Measurements from ENCODE around the gene MACROD2.

MACROD2 gene

DNA sequence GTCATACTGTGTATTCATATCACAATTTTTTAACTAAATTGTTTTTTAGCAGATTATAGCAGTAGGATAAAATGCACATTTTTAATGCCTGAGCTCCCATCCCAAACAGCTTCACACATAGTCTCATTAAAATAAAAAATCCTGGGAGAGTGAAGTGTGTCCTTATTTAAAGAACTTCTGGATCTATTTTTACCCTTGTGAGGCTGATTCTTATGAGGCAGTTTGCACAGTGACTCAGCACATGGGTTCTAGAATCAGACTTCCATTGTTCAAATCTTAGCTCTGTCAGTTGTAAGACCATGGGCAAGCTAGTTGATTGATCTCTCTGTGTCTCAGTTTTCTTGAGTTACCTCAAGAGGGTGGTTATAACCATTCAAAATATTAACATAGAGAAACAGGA is 72.3 kb downstream of the MACROD2 start:
- Histone ChIP-seq H3K9ac (ENCODE audit: low read length) (no peak overlapping the region), H3K9me2 (replicated peaks; ENCODE audit: insufficient read depth, low read length) (no peaks in the 10 kb centered on the region), H3K4me2 (ENCODE audit: low read depth, low read length, poor library complexity, severe bottlenecking) (no peak overlapping the region), H3K27ac (ENCODE audit: low read depth, low read length) (no peak overlapping the region), H4K20me1 (ENCODE audit: low read depth, low read length) (no peaks in the 10 kb centered on the region), H3K4me3 (ENCODE audit: insufficient read depth, low read length, poor library complexity, severe bottlenecking) (no peak overlapping the region), H3F3A (ENCODE audit: insufficient read depth) (no peaks in the 10 kb centered on the region), H3K36me3 (ENCODE audit: low read length) (no peaks in the 10 kb centered on the region), H3K27me3 (ENCODE audit: low read length) (no peaks in the 10 kb centered on the region), H3K9me3 (ENCODE audit: insufficient read depth, low read length) (no peaks in the 10 kb centered on the region), H3K79me2 (ENCODE audit: insufficient read depth, low read length) (no peaks in the 10 kb centered on the region), H2AFZ (ENCODE audit: low read depth, low read length, severe bottlenecking) (no peak overlapping the region)
- TF ChIP-seq, protein P1, sequence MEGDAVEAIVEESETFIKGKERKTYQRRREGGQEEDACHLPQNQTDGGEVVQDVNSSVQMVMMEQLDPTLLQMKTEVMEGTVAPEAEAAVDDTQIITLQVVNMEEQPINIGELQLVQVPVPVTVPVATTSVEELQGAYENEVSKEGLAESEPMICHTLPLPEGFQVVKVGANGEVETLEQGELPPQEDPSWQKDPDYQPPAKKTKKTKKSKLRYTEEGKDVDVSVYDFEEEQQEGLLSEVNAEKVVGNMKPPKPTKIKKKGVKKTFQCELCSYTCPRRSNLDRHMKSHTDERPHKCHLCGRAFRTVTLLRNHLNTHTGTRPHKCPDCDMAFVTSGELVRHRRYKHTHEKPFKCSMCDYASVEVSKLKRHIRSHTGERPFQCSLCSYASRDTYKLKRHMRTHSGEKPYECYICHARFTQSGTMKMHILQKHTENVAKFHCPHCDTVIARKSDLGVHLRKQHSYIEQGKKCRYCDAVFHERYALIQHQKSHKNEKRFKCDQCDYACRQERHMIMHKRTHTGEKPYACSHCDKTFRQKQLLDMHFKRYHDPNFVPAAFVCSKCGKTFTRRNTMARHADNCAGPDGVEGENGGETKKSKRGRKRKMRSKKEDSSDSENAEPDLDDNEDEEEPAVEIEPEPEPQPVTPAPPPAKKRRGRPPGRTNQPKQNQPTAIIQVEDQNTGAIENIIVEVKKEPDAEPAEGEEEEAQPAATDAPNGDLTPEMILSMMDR (IDR thresholded peaks at IDR 0.05; ENCODE audit: insufficient read depth, low read length, poor library complexity, severe bottlenecking) = no peak
- no peak for TF ChIP-seq EZH2phosphoT487 (conservative IDR thresholded peaks at IDR 0.05; ENCODE audit: low read length)

DNA sequence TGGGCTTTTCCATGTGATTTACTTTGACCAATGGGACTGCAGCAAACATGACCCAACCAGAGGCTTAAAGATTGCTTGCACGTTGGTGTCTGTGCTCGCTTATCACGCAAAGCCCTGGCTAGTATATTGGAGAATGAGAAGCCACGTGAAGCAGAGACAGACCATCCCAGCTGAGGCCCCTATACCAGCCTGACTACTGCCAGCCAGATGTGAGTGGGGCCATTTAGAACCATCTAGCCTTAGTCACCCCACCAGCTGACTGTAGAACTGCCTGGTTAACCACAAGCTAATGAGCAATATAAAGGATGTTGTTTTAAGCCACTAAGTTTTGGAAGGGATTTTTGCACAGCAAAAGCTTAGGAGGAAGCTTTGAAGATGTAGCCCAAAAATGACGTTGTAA is 74.5 kb downstream of the MACROD2 start:
- no peaks in the 10 kb centered on the region for H3K9me3 ChIP-seq (ENCODE audit: insufficient read depth, low read length)
- H3K9ac ChIP-seq (ENCODE audit: low read length) = no peak overlapping the region
- H3F3A ChIP-seq (ENCODE audit: insufficient read depth) = no peaks in the 10 kb centered on the region
- no peaks in the 10 kb centered on the region for H3K9me2 ChIP-seq (replicated peaks; ENCODE audit: insufficient read depth, low read length)
- TF ChIP-seq EZH2phosphoT487 (conservative IDR thresholded peaks at IDR 0.05; ENCODE audit: low read length) = no peak
- TF ChIP-seq, protein P1 (IDR thresholded peaks at IDR 0.05; ENCODE audit: insufficient read depth, low read length, poor library complexity, severe bottlenecking) = no peak
- no peak overlapping the region for H3K4me2 ChIP-seq (ENCODE audit: low read depth, low read length, poor library complexity, severe bottlenecking)
- H2AFZ ChIP-seq (ENCODE audit: low read depth, low read length, severe bottlenecking) = no peak overlapping the region
- no peaks in the 10 kb centered on the region for H4K20me1 ChIP-seq (ENCODE audit: low read depth, low read length)
- H3K79me2 ChIP-seq (ENCODE audit: insufficient read depth, low read length) = no peaks in the 10 kb centered on the region
- no peaks in the 10 kb centered on the region for H3K27me3 ChIP-seq (ENCODE audit: low read length)
- no peak overlapping the region for H3K4me3 ChIP-seq (ENCODE audit: insufficient read depth, low read length, poor library complexity, severe bottlenecking)
- H3K36me3 ChIP-seq (ENCODE audit: low read length) = no peaks in the 10 kb centered on the region
- no peak overlapping the region for H3K27ac ChIP-seq (ENCODE audit: low read depth, low read length)

DNA sequence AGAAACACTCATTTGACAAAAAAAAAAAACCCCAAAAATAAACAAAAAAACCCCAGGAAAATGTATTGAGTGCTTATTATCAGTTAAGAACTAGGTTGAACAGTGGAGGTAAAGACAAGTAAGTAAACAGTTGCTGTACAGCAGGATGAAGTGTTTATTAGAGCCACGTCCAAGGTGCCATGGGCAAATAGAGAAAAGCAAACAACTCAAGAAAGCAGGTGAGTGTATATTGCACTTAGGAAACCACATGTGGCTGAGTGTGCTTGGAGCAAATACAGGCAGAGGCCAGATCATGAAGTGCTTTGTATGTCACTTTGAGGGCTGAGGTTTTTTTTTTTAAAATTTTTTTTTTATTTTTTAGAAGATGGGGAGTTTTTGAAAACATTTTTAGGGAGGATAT is 98.3 kb downstream of the MACROD2 start:
- no peaks in the 10 kb centered on the region for H4K20me1 ChIP-seq (ENCODE audit: low read depth, low read length)
- no peaks in the 10 kb centered on the region for H3K36me3 ChIP-seq (ENCODE audit: low read length)
- no peak overlapping the region for H3K4me2 ChIP-seq (ENCODE audit: low read depth, low read length, poor library complexity, severe bottlenecking)
- no peaks in the 10 kb centered on the region for H3F3A ChIP-seq (ENCODE audit: insufficient read depth)
- no peak overlapping the region for H3K27ac ChIP-seq (ENCODE audit: low read depth, low read length)
- H3K27me3 ChIP-seq (ENCODE audit: low read length) = no peaks in the 10 kb centered on the region
- H3K9ac ChIP-seq (ENCODE audit: low read length) = no peak overlapping the region
- H3K79me2 ChIP-seq (ENCODE audit: insufficient read depth, low read length) = no peaks in the 10 kb centered on the region
- TF ChIP-seq, protein P1 (IDR thresholded peaks at IDR 0.05; ENCODE audit: insufficient read depth, low read length, poor library complexity, severe bottlenecking) = no peak
- no peak for TF ChIP-seq EZH2phosphoT487 (conservative IDR thresholded peaks at IDR 0.05; ENCODE audit: low read length)
- no peaks in the 10 kb centered on the region for H3K9me2 ChIP-seq (replicated peaks; ENCODE audit: insufficient read depth, low read length)
- no peaks in the 10 kb centered on the region for H3K9me3 ChIP-seq (ENCODE audit: insufficient read depth, low read length)
- no peak overlapping the region for H3K4me3 ChIP-seq (ENCODE audit: insufficient read depth, low read length, poor library complexity, severe bottlenecking)
- no peak overlapping the region for H2AFZ ChIP-seq (ENCODE audit: low read depth, low read length, severe bottlenecking)
